Cardiac septum (tissue), 1 donor: ENCODE results near the gene F7. TPM values are rescaled to one million over a fixed set of nuclear protein-coding genes. Genes with fewer than 3 reads are reported as not detected.
"Not testable (repeated sequence)": the region's sequence is repeated elsewhere in the genome, so short reads cannot be mapped to it uniquely, and the experiment has no call there.

Experiments used
- DNase-seq: peaks from one replicate; pipeline ENCODE4 v3.0.0-alpha.2; 2020; ENCODE audit warnings: low spot score
- intact Hi-C: fragments of 100-400 bp; cut with DNase I; formaldehyde crosslinking; loops from one replicate; pipeline ENCODE4 v1.14.0; 2022
- total RNA-seq: library from RNA; stranded (reverse); fragmentation: NEBNext Ultra II Directional; extraction: Animal tissue kit (Norgen Biotek cat#: 25700); gene quantifications from one replicate; pipeline ENCODE4 v1.2.1, GENCODE V29; 2021
- donor health status: DM: no; HTN: no; CAD: no.

Gene F7
- total RNA-seq, 1 donor from 2014 or later: 0.46 TPM

DNA sequence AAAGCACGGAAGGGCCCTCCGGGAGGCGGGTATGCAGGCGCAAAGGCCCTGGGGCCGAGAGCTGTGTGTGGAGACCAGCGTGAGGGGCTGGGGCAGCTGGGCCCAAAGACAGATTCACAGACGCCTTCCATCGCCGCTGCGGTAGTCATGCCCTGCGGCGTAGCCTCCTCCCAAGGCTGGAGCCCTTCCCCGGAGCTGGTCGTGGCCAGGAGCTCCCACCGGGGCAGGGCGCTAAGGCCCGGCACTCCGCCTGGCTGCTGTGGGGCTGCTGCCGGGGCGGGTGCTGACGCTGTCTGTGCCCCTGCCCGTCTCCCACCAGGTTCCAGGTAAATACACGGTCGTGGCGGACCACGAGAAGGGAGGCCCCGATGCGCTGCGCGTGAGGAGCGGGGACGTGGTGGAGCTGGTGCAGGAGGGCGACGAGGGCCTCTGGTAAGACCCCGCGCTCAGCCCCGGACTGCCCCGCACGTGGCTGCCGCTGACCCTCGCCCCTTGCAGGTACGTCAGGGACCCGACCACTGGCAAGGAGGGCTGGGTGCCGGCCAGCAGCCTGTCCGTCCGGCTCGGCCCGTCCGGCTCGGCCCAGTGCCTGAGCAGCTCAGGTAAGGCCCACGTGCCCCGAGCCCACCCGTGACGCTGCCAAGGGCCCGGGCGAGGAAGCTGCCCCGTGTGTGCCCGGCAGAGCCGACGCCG, 9.4 kb upstream of the F7 start:
- intact Hi-C loops: no loop called here
- no peak for DNase-seq

DNA sequence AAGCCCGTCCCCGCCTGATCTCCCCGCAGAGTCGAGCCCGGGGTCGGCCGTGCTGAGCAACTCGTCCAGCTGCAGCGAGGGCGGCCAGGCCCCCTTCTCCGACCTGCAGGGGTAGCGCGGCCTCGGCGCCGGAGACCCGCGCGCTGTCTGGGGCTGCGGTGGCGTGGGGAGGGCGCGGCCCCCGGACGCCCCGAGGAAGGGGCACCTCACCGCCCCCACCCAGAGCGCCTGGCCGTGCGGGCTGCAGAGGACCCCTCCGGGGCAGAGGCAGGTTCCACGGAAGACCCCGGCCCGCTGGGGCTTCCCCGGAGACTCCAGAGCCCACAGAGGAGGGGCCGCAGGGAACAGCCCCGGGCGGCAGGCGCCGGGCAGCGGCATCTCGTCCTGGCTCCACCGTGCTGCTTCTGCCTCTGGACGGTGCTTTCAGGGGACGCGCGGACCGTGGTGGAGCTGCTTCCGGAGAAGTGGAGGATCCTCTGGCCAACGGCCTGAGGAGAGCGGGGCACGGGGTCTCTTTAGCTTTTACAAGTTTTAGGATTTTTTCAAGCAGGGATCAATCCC, 8.8 kb upstream of the F7 start:
- no peak for DNase-seq
- intact Hi-C loops: no loop called here

DNA sequence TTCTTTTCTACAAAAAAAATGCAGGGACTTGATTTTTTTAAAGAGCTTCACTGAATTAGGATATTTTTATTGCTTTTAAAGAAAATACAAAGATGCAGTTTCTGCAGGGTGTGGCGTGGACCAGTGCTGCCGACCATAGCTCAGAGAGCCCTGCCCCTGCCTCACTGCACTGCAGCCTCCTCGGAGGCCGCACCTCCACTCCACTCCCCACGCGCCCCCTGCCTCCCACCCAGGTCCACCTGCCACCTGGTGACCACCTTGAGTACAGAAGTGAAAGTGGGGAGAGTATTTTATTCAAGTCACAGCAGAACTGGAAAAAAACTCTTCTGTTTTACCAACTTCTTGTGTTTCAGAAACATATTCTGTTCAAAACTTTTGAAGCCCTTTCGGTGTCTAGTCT, 7.9 kb upstream of the F7 start:
- intact Hi-C loops: no loop called here
- no peak for DNase-seq

DNA sequence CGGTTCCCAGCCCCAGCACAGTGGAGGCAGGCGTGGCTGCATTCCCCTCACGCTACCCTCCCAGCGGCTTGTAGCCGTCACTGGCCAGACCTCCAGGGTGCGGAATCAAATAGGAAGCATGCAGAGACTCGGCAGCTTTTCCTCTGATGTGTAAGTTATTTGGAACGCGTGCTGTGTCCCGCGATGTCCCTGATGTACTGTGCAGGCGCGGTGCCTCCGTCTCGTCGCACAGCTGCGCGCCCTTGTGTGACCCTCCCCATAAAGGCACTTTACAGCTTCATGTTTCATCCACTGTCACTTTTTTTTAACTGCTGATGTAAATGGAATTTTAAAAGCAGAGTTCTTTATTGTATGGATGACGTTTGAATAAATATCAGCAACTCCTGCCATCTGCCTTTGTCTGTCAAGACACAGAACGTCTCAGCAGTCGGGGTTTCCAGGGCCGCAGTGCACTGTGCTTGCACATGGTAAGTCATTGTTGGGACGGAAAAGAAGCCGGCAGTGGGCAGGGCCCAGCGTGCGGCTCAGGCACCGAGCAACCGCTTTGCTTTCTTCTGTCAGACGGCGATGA, 7.3 kb upstream of the F7 start:
- no peak for DNase-seq
- intact Hi-C loops: no loop called here

DNA sequence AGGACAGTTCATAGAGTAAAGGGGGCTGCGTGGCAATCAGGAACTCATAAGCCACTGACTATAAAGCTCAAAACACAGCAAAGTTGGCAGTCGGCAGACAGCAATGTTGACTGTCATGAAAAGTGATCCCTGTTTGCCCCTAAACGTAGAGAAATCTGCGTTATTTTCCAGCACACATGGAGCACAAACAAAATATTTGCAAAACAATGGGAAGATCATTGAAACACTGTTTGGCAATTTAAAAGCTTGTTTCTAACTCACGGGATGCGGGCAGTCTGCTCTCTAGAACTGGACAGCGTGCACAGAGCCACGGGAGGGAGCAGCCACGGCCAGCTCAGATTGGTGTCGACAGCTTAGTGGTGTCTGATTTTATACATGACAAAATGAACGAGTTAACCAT, 6.4 kb upstream of the F7 start:
- no peak for DNase-seq
- intact Hi-C loops: no loop called here

DNA sequence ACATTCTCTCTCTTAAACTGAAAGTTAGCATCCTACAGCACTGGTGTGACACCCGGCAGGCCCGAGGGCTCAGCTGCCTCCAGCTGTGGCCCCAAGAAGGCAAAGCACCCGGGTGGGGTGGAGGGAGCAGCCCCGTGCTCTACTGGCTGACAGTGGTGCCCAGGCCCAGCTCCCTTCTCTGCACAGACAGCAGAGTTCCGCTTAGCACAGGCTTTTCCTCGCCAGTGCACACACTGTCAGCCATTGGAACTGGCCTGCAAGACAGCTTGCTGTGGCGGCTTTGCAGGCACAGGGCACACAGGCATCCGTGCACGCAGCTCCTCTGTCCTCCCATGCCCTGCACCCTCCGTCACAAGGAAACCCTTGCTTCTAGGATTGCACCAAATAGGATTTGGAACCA, 3.3 kb upstream of the F7 start:
- intact Hi-C loops, DNase-seq: not testable (repeated sequence)

DNA sequence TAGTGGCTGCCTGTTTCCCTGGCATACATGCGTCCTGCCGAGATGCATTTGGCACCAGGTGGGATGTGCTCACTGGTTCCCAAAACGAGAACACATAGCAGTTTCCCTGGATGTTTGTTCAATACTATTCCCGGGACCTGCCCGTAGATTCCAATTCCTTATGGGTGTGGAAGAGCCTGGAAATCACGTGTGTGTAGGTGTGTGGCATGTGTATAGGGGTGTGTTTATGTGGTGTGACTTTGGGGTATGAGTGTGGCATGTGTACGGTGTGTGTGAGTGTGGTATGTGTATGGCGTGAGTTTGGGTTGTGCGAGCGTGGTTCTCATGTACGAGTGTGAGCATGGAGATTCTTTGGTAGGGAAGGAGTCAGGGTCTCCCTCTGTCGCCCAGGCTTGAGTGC, 2.9 kb upstream of the F7 start:
- DNase-seq: no peak
- intact Hi-C loops: no loop called here

DNA sequence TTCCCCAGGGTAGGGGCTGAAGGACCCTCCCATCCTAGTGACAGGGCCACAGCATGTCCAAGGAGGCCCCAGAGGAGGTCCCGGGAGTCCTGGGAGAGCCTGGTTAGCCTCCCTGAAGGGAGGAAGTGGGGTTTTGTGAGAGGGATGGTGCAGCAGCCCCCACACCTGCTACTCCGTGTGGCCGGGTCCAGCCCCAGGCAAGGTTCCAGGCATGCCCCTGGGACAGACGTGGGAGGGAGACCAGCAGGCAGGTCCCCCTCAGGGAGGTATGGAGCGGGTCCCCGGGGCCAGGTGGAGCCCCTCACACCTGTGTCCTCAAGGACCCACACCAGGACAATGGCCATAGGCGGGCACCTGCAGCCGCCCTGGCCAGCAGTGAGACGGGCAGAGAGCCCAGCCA, 1.9 kb upstream of the F7 start:
- DNase-seq: no peak
- intact Hi-C loops: no loop called here

DNA sequence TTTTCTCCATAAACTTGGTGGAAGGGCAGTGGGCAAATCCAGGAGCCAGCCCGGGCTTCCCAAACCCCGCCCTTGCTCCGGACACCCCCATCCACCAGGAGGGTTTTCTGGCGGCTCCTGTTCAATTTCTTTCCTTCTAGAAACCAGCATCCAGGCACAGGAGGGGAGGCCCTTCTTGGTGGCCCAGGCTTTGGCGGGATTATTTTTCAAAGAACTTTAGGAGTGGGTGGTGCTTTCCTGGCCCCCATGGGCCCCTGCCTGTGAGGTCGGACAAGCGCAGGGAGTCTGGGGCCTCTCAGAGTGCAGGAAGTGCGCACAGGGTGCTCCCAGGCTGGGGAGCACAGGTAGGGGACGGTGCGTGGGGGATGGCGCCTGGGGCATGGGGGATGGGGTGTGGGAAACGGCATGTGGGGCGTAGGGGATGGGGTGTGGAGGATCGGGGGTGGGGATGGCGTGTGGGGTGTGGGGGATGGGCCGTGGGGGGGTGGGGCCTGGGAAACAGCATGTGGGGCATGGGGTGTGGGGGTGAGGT, 396 bp downstream of the F7 start:
- intact Hi-C loops: no loop called here
- no peak for DNase-seq

DNA sequence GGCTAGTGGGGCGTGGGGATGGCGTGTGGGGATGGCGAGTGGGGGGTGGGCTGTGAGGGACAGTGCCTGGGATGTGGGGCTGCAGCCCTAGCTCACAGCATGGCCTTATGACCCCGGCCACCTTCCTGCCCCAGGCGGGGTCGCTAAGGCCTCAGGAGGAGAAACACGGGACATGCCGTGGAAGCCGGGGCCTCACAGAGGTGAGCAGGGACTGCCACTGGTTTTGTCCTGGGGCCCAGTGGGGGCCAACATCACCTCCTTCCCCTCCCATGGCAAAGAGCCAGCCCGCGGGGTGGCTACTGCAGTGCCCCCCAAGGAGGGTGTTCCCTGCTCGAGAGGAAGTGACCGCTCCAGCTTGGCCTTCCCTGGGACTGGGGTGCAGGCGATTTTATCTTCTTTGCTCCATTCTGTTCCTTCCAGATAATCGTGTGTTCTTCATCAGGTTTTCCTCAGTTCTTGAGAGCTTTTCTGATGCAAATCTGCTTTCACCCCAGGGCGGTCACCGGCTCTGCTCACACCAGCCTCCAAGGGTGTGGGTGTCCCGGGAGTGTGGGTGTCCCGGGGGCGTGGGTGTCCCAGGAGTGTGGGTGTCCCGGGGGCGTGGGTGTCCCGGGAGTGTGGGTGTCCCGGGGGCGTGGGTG, 1.2 kb downstream of the F7 start:
- intact Hi-C loops: no loop called here

DNA sequence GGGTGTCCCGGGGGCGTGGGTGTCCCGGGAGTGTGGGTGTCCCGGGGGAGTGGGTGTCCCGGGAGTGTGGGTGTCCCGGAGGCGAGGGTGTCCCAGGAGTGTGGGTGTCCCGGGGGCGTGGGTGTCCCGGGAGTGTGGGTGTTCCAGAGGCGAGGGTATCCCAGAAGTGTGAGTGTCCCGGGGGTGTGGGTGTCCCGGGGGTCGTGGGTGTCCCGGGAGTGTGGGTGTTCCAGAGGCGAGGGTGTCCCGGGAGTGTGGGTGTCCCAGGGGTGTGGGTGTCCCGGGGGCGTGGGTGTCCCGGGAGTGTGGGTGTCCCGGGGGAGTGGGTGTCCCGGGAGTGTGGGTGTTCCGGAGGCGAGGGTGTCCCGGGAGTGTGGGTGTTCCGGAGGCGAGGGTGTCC, 2.9 kb downstream of the F7 start:
- DNase-seq, intact Hi-C loops: not testable (repeated sequence)

More for the DNA sequence above, 1.2 kb downstream of the F7 start:
- no peak for DNase-seq

DNA sequence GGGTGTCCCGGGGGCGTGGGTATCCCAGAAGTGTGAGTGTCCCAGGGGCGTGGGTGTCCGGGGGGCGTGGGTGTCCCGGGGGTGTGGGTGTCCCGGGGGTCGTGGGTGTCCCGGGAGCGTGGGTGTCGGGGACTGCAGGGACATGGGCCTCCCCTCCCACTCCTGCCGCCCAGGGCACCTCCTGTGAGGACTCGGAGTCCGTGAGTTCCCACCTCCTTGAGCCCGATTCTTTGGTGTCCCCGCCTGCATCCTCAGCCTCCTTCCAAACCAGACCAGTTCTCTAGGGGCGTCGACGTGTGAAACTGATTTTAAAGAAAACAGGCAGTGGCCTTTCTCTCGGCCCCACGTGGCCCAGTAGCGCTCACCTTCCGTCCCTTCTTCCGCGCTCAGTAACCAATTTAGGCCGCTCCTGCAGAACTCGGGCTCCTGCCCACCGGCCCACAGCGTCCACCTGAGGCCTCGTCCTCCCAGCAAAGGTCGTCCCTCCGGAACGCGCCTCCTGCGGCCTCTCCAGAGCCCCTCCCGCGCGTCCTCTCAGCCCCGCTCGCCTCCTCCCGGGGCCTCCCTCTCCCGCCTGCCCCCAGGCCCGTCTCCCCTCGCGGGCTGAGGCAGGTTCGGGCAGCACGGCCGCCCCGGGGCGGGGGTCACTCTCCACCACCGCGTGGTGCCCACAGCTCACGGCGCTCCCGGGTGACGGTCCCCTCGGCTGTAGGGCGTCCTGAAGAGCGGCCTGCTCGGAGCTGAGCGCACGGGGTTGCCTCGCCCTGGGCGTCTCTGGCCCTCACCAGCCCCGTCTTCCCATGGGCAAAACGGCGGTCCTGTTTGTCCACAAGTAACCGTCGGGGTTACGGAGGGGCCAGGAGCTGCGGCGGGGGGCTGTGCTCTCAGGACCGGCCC, 3.8 kb downstream of the F7 start:
- intact Hi-C loops: no loop called here
- DNase-seq: peak; percentile 49

DNA sequence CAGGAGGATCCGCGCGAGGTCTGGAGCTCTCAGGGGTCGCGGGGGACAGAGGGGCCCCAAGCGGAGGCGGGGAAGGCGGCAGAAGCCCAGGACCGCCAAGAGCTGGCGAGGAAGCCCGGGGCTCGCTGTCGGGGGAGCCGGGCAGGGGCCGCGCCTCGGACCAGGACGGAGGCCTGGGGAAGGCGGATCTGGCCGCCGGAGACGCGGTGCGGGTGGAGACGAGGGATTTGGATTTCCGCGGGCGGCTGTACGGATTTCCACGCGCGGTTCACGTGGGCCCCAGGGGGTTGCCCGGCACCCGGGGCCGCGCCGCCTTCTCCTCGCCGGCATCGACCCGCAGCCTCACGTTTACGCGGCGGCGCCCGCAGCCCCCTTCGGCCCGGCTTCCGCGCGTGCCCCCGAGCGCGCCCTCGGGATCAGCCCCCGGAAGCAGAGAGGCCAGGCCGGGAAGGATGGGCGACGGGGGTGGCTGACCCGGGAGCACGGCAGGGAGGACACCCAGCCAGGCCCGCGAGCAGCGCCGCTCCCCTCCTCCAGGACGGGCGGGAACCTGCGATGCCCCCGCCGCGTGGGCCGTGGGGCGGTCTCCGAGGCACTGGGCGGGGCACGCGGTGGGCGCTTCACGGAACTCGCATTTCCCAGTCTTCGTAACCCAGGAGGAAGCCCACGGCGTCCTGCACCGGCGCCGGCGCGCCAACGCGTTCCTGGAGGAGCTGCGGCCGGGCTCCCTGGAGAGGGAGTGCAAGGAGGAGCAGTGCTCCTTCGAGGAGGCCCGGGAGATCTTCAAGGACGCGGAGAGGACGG, 4.7 kb downstream of the F7 start:
- intact Hi-C loops: no loop called here
- peak; percentile 69 for DNase-seq

DNA sequence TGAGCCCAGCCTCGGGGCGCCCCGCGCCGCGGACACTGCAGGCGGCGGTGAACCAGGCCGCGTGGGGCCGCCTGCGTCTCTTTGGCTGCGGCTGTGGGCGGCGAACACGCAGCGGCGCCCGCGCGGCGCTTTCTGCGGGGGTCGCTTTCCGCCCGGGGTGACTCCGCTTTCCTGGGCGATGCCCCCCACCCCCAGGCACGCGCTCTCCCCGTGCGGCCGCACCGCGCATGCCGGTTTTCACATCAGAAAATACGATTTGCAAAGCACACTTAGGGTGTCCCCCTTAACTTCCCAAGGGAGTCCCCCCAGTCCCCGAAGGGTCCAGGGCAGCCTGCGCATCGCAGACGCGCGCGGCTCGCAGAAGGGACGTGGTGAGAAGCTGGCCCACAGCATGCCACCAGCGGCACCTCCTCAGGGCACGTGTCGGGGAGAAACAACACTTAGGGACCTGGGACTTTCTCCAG, 5.3 kb downstream of the F7 start:
- peak; percentile 49 for DNase-seq
- intact Hi-C loops: no loop called here

DNA sequence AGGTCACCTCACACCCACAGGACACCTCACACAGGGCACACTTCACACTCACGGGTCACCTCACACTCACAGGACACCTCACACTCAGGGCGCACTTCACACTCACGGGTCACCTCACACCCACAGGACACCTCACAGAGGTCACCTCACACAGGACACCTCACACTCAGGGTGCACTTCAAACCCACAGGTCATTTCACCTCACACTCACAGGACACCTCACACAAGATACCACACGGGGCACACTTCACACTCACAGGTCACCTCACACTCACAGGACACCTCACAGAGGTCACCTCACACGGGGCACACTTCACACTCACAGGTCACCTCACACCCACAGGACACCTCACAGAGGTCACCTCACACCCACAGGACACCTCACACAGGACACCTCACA, 6.2 kb downstream of the F7 start:
- intact Hi-C loops, DNase-seq: not testable (repeated sequence)

DNA sequence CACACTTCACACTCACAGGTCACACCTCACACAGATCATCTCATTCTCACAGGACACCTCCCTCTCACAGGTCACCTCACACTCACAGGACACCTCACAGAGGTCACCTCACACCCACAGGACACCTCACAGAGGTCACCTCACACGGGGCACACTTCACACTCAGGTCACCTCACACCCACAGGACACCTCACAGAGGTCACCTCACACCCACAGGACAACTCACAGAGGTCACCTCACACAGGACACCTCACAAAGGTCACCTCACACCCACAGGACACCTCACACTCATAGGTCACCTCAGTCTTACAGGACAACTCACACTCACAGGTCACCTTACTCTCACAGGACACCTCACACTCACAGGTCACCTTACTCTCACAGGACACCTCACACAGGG, 6.9 kb downstream of the F7 start:
- intact Hi-C loops: not testable (repeated sequence)
- DNase-seq: peak; percentile 27

DNA sequence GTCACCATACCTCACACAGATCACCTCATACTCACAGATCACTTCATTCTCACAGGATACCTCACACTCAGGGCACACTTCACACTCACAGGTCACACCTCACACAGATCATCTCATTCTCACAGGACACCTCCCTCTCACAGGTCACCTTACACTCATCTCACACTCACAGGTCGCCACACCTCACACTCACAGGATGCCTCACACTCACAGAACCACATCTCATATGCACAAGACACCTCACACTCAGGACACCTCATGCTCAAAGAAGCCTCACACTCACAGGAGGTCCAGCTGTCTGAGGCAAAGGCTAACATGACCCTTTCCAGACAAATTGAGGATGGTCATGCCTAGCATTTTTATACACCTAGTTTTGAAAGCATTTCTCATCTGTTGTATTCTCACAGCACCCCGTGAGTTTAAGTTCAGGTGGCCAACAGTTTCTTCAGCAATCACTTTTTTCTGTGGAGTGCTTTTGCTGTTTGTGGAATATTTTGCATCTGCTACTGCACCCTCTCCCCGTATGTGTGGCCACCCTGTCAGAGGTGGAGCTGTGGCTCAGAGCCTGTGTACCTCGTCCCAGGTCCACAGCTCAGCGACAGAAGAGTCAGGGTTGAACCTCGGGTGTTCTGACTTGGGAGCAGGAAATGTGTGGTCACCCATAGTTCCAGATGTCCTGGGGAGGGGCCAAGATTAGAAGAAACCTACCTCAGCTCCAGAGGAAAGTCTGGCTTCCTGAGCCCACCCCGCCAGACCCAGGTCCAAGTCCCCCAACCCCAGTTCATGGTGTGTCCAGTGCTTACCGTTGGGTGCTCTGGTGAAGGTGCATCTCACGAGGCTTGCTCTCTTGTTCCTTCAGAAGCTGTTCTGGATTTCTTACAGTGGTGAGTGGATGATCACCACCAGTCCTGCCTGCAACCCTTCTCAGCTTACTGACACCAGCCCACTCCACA, 7.6 kb downstream of the F7 start:
- peak; percentile 66 for DNase-seq
- intact Hi-C loops: no loop called here

DNA sequence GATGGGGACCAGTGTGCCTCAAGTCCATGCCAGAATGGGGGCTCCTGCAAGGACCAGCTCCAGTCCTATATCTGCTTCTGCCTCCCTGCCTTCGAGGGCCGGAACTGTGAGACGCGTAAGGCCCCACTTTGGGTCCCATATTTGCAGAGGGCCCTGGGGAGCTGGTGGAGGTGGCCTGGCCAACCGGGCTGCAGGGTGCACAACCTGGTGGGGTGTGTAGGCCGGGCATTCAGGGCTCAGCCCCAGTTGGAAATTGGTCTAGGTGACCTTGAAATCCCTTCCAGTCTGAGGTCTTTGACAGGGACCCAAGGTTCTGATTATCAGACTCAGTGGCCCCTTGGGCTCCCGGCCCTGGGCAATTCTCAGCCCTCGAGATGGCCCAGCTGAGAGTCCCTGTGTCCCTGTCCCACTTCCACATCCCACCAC, 8.3 kb downstream of the F7 start:
- intact Hi-C loops: no loop called here
- DNase-seq: peak; percentile 56
